BE2C (cell line): Measurements from ENCODE around the gene ZBTB16.

ENCODE experiments used
- DNase-seq: peaks from one replicate; pipeline ENCODE4 v3.0.0-alpha.2; 2020
- H3K27me3 ChIP-seq: fragments of 250-450 bp; sonication (Bioruptor Pico); 2 replicates; pipeline ENCODE4 v1.5.1; 2020; ENCODE audit warnings: mild to moderate bottlenecking
- H3K36me3 ChIP-seq: fragments of 250-450 bp; sonication (Bioruptor Pico); 2 replicates; pipeline ENCODE4 v1.5.1; 2020; ENCODE audit warnings: mild to moderate bottlenecking
- H3K4me1 ChIP-seq: fragments of 250-450 bp; sonication (Bioruptor Pico); 2 replicates; pipeline ENCODE4 v1.5.1; 2020
- H3K4me3 ChIP-seq: 2 replicates; pipeline ENCODE4 v1.5.1; 2011; ENCODE audit warnings: low read depth, low read length
- H3K9me3 ChIP-seq: fragments of 250-450 bp; sonication (Bioruptor Pico); 2 replicates; pipeline ENCODE4 v1.5.1; 2020
- CTCF ChIP-seq: IDR thresholded peaks from 2 replicates; pipeline ENCODE4 v1.5.1; 2012; ENCODE audit warnings: mild to moderate bottlenecking, low read depth, low read length

ZBTB16 gene

GRCh38 chr11:114142707-114143106 lies 83.2 kb downstream of the ZBTB16 start:
- Histone ChIP-seq H3K36me3 (no peaks in the 10 kb centered on the region), H3K27me3 (peaks cover 13% of the 10 kb centered on the region)

GRCh38 chr11:114145166-114145775 lies 85.8 kb downstream of the ZBTB16 start:
- DNase-seq = no peak
- Histone ChIP-seq H3K27me3 (peaks cover 10% of the 10 kb centered on the region; the same call in 1 of the 2 replicates), H3K4me1 (no peaks in the 10 kb centered on the region), H3K36me3 (no peaks in the 10 kb centered on the region), H3K9me3 (no peaks in the 10 kb centered on the region), H3K4me3 (no peak overlapping the region)
- no peak for TF ChIP-seq CTCF

More at GRCh38 chr11:114142707-114143106, 83.2 kb downstream of the ZBTB16 start:
- TF ChIP-seq CTCF = no peak
- no peak for DNase-seq
- H3K4me1 ChIP-seq = no peaks in the 10 kb centered on the region
- no peak overlapping the region for H3K4me3 ChIP-seq
- H3K9me3 ChIP-seq = no peaks in the 10 kb centered on the region

- Histone ChIP-seq H3K9me3 (no peaks in the 10 kb centered on the region), H3K4me3 (no peak overlapping the region), H3K27me3 (no peaks in the 10 kb centered on the region), H3K4me1 (no peaks in the 10 kb centered on the region), H3K36me3 (no peaks in the 10 kb centered on the region)
- TF ChIP-seq CTCF = no peak
- no peak for DNase-seq
Measured at GRCh38 chr11:114147375-114148012, 88.0 kb downstream of the ZBTB16 start.

- peak; percentile 20 for DNase-seq
- H3K27me3 ChIP-seq = no peaks in the 10 kb centered on the region
- no peaks in the 10 kb centered on the region for H3K4me1 ChIP-seq
- no peaks in the 10 kb centered on the region for H3K36me3 ChIP-seq
- no peak for TF ChIP-seq CTCF
- H3K4me3 ChIP-seq = no peak overlapping the region
- no peaks in the 10 kb centered on the region for H3K9me3 ChIP-seq
Measured at GRCh38 chr11:114148013-114148382, 88.5 kb downstream of the ZBTB16 start.

- Histone ChIP-seq H3K36me3 (no peaks in the 10 kb centered on the region), H3K27me3 (no peaks in the 10 kb centered on the region), H3K9me3 (no peaks in the 10 kb centered on the region), H3K4me3 (no peak overlapping the region), H3K4me1 (no peaks in the 10 kb centered on the region)
- no peak for DNase-seq
- no peak for TF ChIP-seq CTCF
Measured at GRCh38 chr11:114149689-114150407, 90.3 kb downstream of the ZBTB16 start.

GRCh38 chr11:114150671-114151070 lies 91.2 kb downstream of the ZBTB16 start:
- Histone ChIP-seq H3K36me3 (no peaks in the 10 kb centered on the region), H3K9me3 (no peaks in the 10 kb centered on the region), H3K27me3 (no peaks in the 10 kb centered on the region), H3K4me3 (no peak overlapping the region), H3K4me1 (no peaks in the 10 kb centered on the region)
- DNase-seq = no peak
- no peak for TF ChIP-seq CTCF
